Measurements from ENCODE around the gene UQCRH. TPM values are rescaled to one million over a fixed set of nuclear protein-coding genes. Genes with fewer than 3 reads are reported as not detected.

Gene UQCRH
- total RNA-seq, 1 donor from 2014 or later: 1,085 TPM

DNA sequence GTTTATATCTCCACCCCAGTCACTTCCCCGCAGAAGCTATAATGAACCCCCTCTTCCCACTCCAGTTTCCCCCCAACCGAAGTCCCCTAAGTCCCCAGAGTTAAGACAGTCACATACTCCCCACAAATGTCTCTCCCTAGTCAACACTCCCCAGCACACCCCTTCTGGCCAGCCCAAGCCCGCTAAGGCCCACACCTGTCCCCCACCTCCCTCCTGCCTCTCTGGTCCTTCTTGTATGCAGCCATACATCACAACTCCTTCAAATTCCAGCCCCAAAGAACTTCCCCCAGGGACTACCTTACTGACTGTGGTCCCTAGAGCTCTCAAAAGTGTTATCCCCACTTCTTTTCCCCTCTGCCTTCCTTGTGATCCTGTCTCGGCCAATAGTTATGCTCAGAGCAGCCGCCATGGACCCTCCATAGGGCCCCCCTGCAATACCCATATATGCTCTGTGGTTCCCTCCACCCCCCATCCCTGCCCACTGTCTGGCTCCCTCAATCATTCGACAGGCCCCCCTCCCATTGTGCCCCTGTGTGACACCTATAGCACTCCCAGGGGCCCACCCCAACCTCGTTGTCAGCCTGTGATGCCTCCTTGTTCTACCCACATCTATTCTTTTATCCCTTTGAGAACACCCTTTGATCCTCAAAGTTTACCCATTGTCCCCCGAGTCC is 39.3 kb downstream of the UQCRH start:
- Histone ChIP-seq H3K4me3 (no peak overlapping the region), H3K9me3 (replicated peaks) (no peaks in the 10 kb centered on the region), H3K27me3 (ENCODE audit: low read depth) (no peaks in the 10 kb centered on the region), H3K27ac (replicated peaks) (peak overlapping the region; percentile 48), H3K36me3 (peaks cover 30% of the 10 kb centered on the region), H3K4me1 (peaks cover 48% of the 10 kb centered on the region)
- no peak for DNase-seq
- TF ChIP-seq, protein P1, sequence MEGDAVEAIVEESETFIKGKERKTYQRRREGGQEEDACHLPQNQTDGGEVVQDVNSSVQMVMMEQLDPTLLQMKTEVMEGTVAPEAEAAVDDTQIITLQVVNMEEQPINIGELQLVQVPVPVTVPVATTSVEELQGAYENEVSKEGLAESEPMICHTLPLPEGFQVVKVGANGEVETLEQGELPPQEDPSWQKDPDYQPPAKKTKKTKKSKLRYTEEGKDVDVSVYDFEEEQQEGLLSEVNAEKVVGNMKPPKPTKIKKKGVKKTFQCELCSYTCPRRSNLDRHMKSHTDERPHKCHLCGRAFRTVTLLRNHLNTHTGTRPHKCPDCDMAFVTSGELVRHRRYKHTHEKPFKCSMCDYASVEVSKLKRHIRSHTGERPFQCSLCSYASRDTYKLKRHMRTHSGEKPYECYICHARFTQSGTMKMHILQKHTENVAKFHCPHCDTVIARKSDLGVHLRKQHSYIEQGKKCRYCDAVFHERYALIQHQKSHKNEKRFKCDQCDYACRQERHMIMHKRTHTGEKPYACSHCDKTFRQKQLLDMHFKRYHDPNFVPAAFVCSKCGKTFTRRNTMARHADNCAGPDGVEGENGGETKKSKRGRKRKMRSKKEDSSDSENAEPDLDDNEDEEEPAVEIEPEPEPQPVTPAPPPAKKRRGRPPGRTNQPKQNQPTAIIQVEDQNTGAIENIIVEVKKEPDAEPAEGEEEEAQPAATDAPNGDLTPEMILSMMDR (IDR thresholded peaks at IDR 0.05; ENCODE audit: borderline replicate concordance): no peak
- intact Hi-C loops (cut with micrococcal nuclease): no loop called here

DNA sequence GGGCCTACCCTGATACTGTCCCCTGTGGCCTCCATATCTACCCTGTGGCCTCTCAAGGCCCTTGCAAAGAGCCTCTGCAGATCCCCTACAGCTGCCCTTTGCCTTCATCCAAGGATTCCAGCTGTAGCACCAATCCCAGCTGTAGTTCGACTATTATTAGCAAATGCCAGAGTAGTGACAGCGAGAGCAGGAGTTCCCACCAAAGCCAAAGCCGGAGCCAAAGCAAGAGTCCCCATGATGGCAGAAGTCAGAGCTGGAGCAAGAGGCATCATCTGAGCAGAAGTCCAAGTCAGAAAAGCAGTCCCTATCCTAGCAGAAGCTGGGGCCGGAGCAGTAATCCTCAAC is 39.8 kb downstream of the UQCRH start:
- H3K27ac ChIP-seq (replicated peaks): peak overlapping the region; percentile 48
- H3K27me3 ChIP-seq (ENCODE audit: low read depth): no peaks in the 10 kb centered on the region
- intact Hi-C loops (cut with micrococcal nuclease): no loop called here
- DNase-seq: no peak
- H3K4me3 ChIP-seq: no peak overlapping the region
- peaks cover 30% of the 10 kb centered on the region for H3K36me3 ChIP-seq
- TF ChIP-seq, protein P1 (IDR thresholded peaks at IDR 0.05; ENCODE audit: borderline replicate concordance): no peak
- no peaks in the 10 kb centered on the region for H3K9me3 ChIP-seq (replicated peaks)
- H3K4me1 ChIP-seq: peaks cover 50% of the 10 kb centered on the region

DNA sequence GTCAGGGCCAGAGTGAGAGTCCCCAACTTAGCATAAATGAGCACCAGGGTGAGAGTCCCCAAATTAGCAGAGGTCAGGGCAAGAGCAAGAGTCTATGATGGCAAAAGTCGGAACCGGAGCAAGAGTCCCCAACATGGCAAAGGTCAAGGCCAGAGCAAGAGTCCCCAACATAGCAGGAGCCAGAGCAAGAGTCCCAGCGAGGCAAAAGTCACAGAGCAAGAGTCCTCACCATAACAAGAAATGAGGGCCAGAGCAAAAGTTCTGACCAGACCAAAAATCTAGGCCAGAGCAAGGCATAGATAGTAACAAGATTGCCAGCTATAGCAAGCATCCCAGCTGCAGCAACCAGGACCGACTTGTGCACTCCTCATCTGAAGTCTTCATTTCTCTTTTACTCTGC is 40.2 kb downstream of the UQCRH start:
- no peaks in the 10 kb centered on the region for H3K27me3 ChIP-seq (ENCODE audit: low read depth)
- TF ChIP-seq, protein P1 (IDR thresholded peaks at IDR 0.05; ENCODE audit: borderline replicate concordance): no peak
- no peak for DNase-seq
- intact Hi-C loops (cut with micrococcal nuclease): no loop called here
- H3K36me3 ChIP-seq: peaks cover 31% of the 10 kb centered on the region
- H3K9me3 ChIP-seq (replicated peaks): no peaks in the 10 kb centered on the region
- no peak overlapping the region for H3K4me3 ChIP-seq
- peaks cover 50% of the 10 kb centered on the region for H3K4me1 ChIP-seq
- peak overlapping the region; percentile 48 for H3K27ac ChIP-seq (replicated peaks)

DNA sequence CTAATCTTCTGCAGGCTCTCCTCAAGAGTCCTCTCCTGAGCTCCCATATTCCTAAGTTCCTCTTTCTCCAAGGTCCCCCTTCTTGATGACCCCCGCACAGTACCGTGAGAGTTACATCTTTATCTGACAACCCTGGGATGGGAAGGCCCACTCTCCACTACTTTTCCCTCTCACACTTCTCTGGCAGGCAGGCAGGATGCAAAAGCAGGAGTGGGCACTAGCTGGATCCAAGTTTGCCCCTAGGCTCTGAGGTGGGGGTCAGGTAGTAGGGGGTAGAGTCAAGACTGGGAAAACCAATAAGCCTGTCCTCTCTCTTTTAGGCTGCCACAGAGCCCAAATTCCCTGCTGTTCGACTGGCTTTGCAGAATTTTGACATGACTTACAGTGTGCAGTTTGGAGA is 41.0 kb downstream of the UQCRH start:
- no peak overlapping the region for H3K4me3 ChIP-seq
- H3K36me3 ChIP-seq: peaks cover 37% of the 10 kb centered on the region
- TF ChIP-seq, protein P1 (IDR thresholded peaks at IDR 0.05; ENCODE audit: borderline replicate concordance): no peak
- intact Hi-C loops (cut with micrococcal nuclease): no loop called here
- no peak overlapping the region for H3K27ac ChIP-seq (replicated peaks)
- peaks cover 49% of the 10 kb centered on the region for H3K4me1 ChIP-seq
- no peaks in the 10 kb centered on the region for H3K9me3 ChIP-seq (replicated peaks)
- DNase-seq: no peak
- H3K27me3 ChIP-seq (ENCODE audit: low read depth): no peaks in the 10 kb centered on the region

DNA sequence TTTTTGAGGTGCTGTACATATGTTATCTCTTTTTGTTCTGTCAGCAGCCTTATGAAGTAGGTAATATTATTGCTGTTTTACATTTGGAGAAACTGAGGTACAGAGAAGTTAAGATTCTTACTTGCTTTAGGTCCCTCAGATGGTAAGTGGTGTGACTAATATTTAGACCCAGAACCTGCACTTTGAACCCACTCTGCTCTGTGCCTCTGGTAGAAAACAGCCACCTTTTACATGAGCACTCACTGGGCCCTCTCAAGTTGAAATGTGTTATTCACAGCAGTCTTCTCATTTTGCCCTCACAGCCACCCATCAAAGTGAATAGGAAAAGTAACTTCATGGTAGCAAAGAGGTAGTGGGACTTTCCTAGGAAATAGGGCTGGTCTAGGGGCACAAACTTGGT is 41.8 kb downstream of the UQCRH start:
- TF ChIP-seq, protein P1 (IDR thresholded peaks at IDR 0.05; ENCODE audit: borderline replicate concordance): no peak
- Histone ChIP-seq H3K36me3 (peaks cover 45% of the 10 kb centered on the region), H3K4me1 (peaks cover 41% of the 10 kb centered on the region), H3K9me3 (replicated peaks) (no peaks in the 10 kb centered on the region), H3K4me3 (no peak overlapping the region), H3K27me3 (ENCODE audit: low read depth) (no peaks in the 10 kb centered on the region), H3K27ac (replicated peaks) (no peak overlapping the region)
- no peak for DNase-seq
- intact Hi-C loops (cut with micrococcal nuclease): no loop called here

Data from left ventricle myocardium inferior (tissue), 1 donor.